HK-2 (cell line): Measurements from ENCODE around the gene ACTN2.

Experiments
- DNase-seq: peaks from one replicate; pipeline ENCODE4 v3.0.0-alpha.2; 2018; ENCODE audit not compliant: unreplicated experiment

The ACTN2 gene

DNA sequence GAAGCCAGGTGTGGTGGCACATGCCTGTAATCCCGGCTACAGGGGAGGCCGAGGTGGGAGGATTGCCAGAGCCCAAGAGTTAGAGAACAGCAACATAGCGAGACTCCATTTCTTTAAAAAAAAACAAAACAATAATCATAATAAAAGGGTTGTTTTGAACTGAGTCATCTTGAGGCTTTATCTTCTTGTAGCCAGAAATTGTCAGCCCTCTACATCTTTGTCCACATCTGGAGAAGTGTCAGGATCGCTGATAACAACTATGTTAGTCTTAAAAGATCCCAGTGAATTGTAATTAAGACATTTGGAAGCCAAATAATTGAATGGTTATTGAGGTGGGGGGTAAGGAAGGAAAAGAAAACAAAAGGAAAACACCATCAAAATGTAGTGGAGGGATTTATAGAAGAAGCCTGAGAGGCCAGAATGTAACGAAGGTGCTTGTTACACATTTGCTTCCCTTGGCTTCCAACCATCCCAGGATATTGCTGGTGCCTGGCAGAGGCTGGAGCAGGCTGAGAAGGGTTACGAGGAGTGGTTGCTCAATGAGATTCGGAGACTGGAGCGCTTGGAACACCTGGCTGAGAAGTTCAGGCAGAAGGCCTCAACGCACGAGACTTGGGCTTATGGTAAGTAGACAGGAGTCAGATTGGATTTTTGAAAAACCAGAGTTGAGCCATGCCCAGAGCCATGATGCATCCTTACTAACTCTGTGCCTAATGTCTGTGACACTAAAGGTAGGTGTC lies 56.3 kb downstream of the ACTN2 start:
- no peak for DNase-seq

DNA sequence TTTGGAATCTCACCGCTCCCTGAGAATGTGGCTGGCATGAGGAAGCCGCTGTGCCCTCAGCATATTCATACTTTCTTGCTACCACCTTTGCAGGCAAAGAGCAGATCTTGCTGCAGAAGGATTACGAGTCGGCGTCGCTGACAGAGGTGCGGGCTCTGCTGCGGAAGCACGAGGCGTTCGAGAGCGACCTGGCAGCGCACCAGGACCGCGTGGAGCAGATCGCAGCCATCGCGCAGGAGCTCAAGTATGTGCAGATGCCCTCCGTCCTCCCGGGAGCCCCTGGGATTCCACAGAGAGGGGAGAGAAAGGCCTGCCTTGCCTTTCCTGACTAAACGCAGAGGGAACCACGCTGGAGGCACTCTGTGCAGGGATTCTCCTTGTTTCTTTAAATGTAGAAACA lies 58.2 kb downstream of the ACTN2 start:
- DNase-seq = no peak

DNA sequence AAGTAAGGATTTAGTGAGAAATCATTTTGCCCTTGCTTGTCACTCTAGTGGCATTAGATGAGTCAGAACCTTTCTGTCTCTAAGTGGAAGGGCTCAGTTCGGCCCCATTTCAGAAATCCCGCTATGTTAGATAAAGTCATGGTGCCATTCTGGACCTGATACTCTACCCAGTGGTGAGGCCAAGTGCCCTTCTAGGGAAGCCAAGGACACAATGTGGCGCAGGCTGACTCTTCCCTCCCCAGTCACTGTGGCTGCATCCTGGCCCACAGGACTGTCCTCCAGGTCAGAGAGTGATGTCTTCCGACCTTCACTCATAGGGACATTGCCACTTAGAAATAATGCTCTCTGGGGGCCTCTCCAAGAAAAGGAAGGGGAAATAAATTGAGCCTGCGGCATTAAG lies 60.5 kb downstream of the ACTN2 start:
- no peak for DNase-seq

DNA sequence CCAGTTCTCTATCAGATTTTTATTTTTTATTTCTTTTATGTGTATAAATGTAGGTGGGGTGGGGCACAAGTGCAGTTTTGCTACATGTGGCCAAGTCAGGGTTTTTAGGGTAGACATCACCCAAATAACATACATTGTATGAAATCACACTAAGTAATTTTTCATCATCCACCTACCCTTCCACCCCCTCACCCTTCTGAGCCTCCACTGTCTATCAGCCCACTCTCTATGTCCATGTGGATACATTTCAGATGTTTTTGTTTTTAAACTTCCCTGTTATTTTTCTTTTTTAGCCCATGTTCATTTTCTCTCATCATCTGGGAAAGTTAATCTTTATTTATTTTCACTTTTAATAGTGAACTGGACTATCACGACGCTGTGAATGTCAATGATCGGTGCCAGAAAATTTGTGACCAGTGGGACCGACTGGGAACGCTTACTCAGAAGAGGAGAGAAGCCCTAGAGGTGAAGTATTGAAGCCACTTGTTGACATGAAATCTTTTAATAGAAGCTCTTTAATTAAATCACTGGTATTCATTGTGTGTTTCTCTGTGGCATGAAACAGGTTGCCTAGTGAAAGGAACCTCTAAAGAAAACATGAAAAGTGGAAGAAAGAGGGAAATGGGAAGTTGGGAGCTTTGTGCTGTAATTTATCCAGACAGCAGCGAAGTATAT lies 61.1 kb downstream of the ACTN2 start:
- DNase-seq = no peak

DNA sequence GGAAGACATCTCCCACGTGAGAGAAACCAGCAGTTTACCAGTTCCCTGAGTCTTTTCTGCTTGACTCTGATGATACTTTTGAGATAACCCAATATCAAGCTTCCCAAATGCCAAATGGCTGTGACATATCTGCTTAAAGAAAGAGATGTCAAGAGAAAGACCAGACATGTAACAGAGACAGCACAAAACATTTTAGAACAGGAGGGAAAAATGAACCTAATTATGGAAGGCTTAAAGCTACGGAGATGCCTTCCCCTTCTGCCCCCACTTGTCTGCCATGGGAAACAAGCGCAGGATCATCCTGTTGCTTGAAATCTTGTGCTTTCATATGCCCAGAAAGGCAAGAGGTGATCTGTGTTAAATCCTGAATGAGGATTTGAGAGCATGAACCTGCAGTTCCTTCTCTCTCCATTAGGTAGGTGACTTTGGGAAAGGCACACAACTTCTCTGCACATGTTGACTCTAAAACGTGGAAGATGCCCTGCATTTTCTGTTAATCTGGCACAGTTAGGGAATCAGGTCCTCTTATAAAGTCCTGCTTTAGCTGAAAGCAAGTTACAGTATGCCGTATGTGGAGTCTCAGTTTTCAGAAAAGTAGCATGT lies 62.1 kb downstream of the ACTN2 start:
- DNase-seq = no peak

DNA sequence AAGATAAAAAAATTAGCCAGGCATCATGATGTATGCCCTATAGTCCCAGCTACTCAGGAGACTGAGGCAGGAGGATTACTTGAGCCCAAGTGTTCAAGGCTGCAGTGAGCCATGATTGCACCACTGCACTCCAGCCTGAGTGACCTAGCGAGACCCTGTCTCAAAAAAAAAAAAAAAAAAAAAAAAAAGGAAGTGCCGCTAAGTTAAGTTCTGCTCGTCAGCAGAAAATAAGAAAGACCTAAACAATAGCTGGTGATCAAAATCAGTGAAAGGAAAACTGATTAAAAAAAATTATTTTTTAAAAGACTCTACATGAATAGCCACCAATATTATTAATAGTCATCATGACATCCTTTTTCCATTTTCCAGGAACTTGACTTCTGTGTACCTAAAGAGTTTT lies 64.6 kb downstream of the ACTN2 start:
- no peak for DNase-seq

DNA sequence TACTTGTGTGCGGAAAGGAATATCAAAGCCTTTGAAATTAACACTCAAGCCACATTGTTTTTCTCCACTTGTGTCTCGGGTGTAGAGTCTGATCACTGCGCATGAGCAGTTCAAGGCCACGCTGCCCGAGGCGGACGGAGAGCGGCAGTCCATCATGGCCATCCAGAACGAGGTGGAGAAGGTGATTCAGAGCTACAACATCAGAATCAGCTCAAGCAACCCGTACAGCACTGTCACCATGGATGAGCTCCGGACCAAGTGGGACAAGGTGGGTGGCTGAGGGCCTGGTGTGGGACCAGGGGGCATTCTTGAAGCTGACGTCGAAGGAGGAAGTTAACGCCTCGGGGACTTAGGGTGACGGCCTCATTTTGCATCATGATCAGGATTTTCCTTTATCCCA lies 65.1 kb downstream of the ACTN2 start:
- no peak for DNase-seq

DNA sequence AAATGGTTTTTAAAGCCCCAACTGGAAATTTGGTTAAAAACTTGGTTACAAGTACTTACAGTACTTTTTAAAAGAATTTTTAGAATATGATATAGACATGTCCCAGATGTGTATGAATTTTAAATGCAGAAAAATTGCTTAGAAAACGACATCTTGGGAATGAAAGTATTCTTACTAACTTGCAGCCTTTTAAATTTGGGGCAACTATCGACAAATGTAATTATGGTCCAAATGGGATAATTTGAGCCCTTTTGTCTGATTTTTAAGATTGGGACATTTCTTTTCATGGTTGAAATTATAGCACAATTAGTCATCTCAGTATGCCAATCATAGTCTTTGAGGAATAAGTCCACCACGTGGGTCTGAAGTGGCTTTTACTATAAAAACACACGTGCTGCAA lies 65.6 kb downstream of the ACTN2 start:
- no peak for DNase-seq

DNA sequence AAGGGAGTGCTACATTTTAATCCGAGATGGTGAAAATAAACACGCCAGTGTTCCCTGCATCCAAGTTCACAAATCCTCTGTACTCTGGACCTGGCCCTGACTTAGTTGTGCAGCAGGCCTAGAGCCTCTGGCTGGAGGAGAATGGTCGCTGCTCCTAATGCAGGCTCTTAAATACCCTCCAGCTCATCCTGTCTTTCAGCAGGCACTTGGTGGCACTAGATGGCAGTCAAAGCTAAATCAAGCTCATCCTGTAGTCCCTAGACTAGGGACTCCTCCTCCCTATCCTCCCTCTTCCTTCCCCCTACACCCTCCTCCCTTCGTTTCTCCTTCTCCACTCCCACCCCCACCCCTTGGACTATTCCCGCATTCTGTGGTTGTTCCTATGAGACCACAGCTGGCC lies 67.2 kb downstream of the ACTN2 start:
- DNase-seq = no peak

DNA sequence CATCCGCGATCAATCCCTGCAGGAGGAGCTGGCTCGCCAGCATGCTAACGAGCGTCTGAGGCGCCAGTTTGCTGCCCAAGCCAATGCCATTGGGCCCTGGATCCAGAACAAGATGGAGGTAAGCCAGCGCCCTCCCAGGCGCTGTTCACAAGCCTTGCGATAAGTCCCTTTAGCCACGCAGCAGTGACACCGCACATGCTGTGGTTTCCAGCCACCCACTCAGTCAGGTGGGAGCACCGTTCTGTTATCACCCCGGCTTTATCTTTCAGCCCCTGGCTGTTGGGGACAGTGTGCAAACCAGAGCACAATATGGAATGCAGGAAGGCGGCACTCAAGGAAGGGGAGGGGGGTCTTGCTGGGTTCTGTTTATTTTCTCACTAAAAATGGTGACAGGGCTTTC lies 67.7 kb downstream of the ACTN2 start:
- DNase-seq = no peak

DNA sequence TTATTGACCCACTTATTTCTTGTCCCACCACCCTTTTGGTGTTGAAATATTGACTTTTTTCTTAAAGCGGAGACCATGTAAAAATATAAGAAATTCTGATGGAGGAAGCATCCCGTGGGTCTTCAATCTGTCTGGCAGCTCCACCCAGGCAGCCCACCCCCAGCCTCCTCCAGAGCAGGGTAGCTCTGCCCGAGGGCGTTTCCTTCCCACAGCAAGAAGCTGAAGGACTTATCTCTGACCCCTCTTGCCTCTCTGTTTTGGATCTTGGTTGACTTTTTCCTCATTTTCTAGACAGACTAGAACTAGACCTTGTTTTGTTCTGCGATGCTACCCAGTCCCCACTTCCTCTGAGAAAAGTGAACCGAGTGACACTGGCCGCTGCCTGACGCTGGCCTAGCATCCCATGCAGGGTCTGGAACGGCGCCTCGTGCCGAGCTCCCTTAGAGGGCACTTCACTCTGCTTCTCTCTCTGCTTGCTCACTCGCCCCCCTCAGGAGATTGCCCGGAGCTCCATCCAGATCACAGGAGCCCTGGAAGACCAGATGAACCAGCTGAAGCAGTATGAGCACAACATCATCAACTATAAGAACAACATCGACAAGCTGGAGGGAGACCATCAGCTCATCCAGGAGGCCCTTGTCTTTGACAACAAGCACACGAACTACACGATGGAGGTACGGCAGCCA lies 68.4 kb downstream of the ACTN2 start:
- no peak for DNase-seq

DNA sequence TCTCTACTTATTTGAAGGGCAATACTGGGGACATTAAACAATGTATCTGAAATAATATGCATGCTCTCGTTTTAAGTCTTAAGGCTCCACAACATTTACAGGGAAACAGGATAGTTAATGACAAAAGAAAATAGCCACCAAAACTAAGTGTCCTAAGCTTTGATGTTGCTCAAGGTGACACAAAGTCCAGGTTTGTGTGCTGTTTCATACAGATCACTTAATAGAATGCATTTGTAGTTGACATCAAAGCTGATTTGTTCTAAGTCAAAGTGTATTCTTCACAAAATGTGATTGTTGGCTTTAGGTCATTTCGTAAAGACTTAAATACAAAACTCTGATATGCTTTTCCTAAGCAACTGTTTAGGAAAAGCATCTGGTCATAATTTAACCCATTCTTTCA lies 71.3 kb downstream of the ACTN2 start:
- no peak for DNase-seq

DNA sequence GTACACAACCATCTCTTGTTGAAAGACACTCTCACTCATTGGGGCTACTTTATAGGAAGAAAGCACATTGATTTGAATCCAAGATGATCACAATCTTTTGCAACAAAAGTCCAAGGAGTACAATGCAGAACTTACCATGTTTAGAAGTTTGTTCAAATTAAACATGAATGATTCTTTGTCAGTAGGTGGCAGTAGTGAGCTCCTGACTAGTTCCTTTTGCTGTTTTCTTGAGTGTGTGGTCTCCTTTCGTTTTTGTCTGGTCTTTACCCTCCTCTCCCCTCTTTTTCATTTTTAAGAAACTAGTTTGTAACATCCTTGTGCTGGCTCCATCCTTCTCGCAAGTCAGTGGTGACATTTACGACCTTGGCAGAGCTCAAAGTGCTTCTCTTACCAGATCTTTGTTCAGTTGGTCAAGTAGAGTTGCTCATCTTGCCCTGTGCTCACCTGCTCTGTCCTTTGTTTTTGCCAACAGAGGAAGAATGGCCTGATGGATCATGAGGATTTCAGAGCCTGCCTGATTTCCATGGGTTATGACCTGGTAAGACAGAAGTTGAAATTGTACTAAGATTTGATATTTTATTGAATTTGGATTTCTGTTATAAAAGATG lies 73.1 kb downstream of the ACTN2 start:
- DNase-seq = no peak

DNA sequence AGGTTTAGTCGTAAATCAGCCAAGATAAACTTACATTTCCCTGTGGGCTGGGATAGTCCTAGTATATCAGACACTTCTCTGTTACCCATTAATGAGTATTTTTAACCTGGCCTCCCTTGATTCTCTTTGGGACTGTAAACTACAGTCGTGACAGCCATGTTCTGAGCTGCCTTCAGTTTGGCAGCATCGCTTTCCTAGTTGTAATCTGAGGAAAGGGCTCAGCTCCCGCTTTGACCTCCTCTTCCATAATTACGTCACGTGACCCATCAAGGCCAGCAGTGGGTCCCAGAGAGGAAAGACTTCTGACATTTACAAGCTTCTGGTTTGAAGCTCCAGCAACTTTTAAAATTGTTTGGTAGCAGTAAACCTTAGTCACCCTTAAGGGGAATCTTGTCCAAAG lies 74.2 kb downstream of the ACTN2 start:
- DNase-seq = no peak

DNA sequence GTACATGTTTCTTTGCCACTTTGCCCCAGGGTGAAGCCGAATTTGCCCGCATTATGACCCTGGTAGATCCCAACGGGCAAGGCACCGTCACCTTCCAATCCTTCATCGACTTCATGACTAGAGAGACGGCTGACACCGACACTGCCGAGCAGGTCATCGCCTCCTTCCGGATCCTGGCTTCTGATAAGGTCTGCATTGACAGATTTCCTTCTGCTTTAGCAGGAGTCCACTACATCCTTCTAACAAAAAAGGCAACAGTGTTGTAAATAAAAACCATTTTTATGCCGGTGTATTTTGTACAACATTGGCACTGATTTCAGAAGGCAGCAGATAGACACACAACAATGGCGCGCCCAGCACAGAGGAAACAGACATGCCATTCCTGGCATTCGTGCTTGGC lies 74.7 kb downstream of the ACTN2 start:
- DNase-seq = no peak

DNA sequence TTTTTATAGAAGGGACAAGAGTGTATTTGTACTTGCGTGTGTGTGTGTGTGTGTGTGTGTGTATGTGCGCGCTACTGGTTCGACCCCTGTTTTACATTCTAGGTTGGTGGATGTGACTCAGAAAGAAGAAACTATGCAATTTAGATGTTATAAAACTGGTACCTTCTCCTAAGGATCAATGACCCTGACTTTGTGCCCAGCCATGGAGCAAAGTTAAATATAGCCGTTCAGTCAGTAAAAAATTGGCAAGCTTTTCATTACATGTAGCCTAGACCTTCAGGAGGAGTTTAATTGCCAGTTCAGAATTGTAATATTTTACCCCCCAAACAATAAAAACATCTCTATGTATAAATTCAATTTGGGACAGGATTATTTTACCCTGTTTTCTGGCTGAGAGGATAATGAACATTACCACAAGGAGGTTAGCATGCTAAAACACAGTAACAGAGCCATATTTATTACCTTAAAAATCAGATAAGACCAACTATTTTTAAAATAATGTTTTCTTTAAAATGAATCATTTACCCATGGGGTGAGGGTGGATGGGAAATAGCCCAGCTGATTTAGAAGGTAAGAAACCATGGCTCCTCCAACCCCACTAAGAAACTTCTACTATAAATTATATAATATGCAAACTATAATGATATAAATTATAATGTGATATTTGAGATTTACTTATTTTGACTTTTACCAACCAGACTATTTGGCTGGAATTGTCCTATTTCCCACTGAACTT lies 75.3 kb downstream of the ACTN2 start:
- no peak for DNase-seq

DNA sequence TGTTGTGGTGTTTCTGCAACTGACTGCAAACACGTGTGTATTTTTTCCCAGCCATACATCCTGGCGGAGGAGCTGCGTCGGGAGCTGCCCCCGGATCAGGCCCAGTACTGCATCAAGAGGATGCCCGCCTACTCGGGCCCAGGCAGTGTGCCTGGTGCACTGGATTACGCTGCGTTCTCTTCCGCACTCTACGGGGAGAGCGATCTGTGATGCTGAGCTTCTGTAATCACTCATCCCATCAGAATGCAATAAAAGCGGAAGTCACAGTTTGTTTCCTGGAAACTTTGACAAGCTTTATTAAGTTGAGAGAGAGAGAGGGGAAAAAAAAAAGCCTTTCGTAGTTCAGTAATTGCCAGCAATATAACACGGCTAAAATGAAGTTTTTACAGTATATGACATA lies 76.1 kb downstream of the ACTN2 start:
- DNase-seq = no peak

DNA sequence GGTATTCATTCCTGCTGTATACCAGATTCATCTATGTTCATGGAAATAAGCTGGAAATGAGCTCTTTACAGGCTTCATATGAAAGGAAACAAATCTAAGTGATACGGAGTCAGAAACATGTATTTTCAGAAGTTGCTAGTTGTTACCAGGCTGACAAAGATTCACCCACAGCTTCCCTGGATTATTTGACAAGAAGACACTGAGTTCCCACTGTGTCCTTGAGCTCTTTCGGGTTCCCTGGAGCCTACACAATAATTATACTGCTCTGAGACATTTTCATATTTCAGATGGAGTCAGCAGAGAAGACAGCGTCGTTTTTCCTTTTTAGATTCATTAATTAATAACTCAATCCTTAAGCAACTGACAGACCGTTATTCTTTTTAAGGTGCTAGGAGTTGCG lies 79.5 kb downstream of the ACTN2 start:
- DNase-seq = no peak

DNA sequence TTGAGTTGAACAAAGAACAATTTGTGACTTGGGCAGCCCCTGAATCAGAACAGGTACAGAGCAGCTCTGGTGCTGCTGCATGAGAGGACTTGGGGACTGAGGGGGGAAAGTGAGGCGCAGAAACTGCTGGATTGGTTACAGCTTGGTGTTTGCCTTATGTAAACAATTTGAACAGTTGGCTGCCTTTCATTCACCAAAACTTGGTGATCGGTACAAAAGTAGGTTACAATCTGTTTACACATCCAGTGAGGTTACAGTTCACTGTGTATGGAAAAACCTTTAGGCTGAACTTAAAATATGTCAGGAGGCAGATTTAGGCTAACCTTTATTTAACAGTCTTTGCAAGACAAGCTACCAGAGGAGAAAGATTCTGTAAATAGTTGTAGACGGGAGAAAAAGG lies 80.2 kb downstream of the ACTN2 start:
- no peak for DNase-seq

DNA sequence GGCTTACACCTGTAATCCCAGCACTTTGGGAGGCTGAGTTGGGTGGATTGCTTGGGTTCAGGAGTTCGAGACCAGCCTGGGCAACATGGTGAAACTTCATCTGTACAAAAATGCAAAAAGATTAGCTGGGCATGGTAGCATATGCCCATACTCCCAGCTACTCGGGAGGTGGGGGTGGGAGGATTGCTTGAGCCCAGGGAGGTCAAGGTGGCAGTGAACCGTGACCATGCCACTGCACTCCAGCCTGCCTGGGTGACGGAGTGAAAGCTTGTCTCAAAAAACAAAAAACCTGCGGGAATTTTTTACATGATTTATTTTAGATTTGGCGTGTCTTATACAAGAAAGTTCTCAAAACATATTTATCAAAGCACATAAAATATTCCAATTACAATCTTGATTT lies 81.0 kb downstream of the ACTN2 start:
- DNase-seq = no peak

DNA sequence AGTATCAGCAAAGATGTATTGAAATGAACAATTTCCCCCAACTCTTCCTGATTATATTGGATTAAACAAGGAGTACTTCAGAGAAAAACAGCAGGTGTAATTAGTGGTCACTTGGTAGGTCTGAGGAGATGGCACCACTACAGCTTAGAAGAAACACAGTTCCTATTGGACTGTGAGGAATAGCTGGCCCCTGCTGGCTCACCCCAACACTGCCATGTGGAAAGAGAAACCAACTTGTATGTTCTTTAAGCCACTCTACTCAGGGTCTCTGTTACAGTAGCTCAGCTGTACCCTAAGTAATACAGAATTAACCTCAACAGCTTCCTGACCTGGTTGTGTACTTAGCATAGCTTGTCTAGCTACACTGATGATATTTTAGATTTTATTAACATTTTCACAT lies 82.3 kb downstream of the ACTN2 start:
- no peak for DNase-seq

DNA sequence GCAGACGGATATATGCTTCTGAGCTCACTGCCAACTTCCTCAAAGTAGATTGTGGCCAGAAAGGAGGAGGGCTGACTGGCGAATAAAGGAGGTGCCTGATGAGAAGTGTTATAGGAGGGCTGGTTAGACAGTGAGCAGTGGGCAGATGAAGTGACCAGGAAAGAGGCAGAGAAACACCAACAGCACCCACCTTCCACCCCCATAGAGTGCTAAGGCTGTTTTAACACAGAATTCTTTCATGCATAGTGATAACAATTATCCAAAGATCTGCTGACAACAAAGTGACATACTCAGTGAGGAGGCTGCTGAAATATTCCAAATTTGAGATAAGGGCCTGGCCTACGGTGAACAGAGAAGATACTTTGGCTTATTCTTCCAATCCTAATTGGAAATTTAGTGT lies 87.6 kb downstream of the ACTN2 start:
- no peak for DNase-seq
